Thyroid gland (tissue), 4 donors: Measurements from ENCODE around the gene PGF. TPM values are rescaled to one million over a fixed set of nuclear protein-coding genes. Genes with fewer than 3 reads are reported as not detected.
A peak's percentile ranks its signal among the peaks of the same experiment; 100 is the strongest.

ENCODE experiments used
- DNase-seq, 2 donors: peaks; one replicate each; pipeline ENCODE4 v3.0.0-alpha.2; 2019
- H3K27ac ChIP-seq, 3 donors: fragments of 200-600 bp; sonication (generic); 1 replicate in 2 of 3; 2 replicates in 1 of 3; pipeline ENCODE4 v1.5.1; 2016 to 2019; ENCODE audit warnings: mild to moderate bottlenecking in 1 of 3, moderate library complexity in 1 of 3
- H3K27me3 ChIP-seq: fragments of 200-600 bp; sonication (generic); one replicate; pipeline ENCODE4 v1.5.1; 2019
- H3K36me3 ChIP-seq, 2 donors: fragments of 200-600 bp; sonication (generic); one replicate each; pipeline ENCODE4 v1.5.1; 2016 to 2019
- H3K4me1 ChIP-seq, 2 donors: fragments of 200-600 bp; sonication (generic); one replicate each; pipeline ENCODE4 v1.5.1; 2017 to 2019
- H3K4me3 ChIP-seq, 3 donors: fragments of 200-600 bp; sonication (generic); replicated peaks in 1 of 3; 1 replicate in 2 of 3; 2 replicates in 1 of 3; pipeline ENCODE4 v1.5.1; 2016; ENCODE audit warnings: mild to moderate bottlenecking in 1 of 3
- H3K9me3 ChIP-seq: fragments of 200-600 bp; sonication (generic); one replicate; pipeline ENCODE4 v1.5.1; 2017
- POLR2A ChIP-seq, 2 donors: fragments of 450-650 bp; IDR thresholded peaks; one replicate each; pipeline ENCODE4 v1.6.1; 2017; ENCODE audit warnings: antibody characterized with exemption in 2 of 2, mild to moderate bottlenecking in 2 of 2, moderate library complexity in 1 of 2
- WGBS, 2 donors: methylation state at CpG; one replicate each; pipeline ENCODE4 v1.1.5; 2017; 5-methylcytosine and 5-hydroxymethylcytosine counted together
- intact Hi-C: fragments of 100-400 bp; cut with DNase I; formaldehyde crosslinking; loops from one replicate; pipeline ENCODE4 v1.15.1; 2023
- total RNA-seq, 4 donors: library from RNA; depleted of rRNA; stranded (reverse); fragments of >200 nt; gene quantifications; one replicate each; pipeline ENCODE4 v1.2.3, GENCODE V29; 2016
- TF ChIP-seq, protein P1 (sequence below), 6 experiments: fragments of 200-600 bp in 3 of 6; fragments of 450-650 bp in 3 of 6; sonication (generic) in 3 of 6; IDR thresholded peaks; one replicate each; pipeline ENCODE4 v1.5.1; 2016 to 2019; ENCODE audit warnings: antibody characterized with exemption in 6 of 6, mild to moderate bottlenecking in 2 of 6, inconsistent platforms in 1 of 6, moderate library complexity in 1 of 6

PGF gene
- total RNA-seq, 4 donors from 2014 or later: 34.4 to 68.8 (median 61.0) TPM

DNA sequence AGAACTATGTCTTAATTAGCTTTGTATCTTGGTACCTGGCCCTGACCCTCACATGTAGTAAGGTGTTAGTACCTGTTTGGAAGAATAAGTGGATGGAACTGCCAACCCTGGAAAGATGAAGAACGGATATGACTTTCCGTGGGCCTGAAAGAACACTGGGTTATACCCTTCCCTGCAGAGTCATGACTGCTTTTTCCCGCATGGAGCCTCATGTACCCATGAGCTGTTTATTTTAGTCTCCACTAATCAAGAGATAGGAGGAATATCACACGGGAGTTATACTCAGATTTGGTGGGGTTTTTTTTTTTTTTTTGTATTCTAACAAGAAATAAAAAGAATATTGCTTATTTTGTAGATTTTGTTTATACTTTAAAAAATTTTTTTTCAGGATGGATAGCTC lies 57.8 kb downstream of the PGF start:
- Histone ChIP-seq H3K36me3 (peaks cover 96 to 100% of the 10 kb centered on the region in 2 donors), H3K4me1 (peaks cover 0 to 9% of the 10 kb centered on the region in 2 donors), H3K27ac (no peak overlapping the region), H3K27me3 (no peaks in the 10 kb centered on the region), H3K4me3 (no peak overlapping the region), H3K9me3 (no peaks in the 10 kb centered on the region)
- no peak for DNase-seq
- 88 to 89% methylated on average over 4 of the region's 4 CpGs for WGBS, 2 donors
- intact Hi-C loops: no loop called here
- TF ChIP-seq, protein P1, sequence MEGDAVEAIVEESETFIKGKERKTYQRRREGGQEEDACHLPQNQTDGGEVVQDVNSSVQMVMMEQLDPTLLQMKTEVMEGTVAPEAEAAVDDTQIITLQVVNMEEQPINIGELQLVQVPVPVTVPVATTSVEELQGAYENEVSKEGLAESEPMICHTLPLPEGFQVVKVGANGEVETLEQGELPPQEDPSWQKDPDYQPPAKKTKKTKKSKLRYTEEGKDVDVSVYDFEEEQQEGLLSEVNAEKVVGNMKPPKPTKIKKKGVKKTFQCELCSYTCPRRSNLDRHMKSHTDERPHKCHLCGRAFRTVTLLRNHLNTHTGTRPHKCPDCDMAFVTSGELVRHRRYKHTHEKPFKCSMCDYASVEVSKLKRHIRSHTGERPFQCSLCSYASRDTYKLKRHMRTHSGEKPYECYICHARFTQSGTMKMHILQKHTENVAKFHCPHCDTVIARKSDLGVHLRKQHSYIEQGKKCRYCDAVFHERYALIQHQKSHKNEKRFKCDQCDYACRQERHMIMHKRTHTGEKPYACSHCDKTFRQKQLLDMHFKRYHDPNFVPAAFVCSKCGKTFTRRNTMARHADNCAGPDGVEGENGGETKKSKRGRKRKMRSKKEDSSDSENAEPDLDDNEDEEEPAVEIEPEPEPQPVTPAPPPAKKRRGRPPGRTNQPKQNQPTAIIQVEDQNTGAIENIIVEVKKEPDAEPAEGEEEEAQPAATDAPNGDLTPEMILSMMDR (IDR thresholded peaks at IDR 0.05): no peak

DNA sequence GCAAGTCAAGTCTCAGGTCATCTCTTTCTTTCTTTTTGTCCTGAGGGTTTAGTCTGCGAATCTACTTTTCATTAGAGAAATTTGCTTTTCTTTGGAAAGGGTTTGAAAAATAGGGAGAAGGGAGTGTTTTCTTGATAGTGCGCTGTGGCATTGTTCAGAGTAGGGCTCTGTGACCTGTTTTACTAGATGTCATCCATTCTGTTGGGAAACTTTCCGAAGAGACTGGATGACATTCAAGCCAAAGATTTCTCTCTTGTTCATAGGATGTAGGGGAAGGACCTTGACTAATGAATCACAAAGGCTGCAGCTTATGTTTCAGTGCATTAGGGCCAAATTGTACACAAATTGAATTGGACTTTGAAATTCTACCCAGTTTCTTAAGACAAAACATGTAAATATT lies 59.0 kb downstream of the PGF start:
- intact Hi-C loops: no loop called here
- H3K27me3 ChIP-seq: no peaks in the 10 kb centered on the region
- WGBS, 2 donors: 91 to 96% methylated on average over 3 of the region's 3 CpGs
- H3K4me1 ChIP-seq: peaks cover 0 to 19% of the 10 kb centered on the region in 2 donors
- no peak overlapping the region for H3K4me3 ChIP-seq
- TF ChIP-seq POLR2A (IDR thresholded peaks at IDR 0.05): no peak
- TF ChIP-seq, protein P1 (IDR thresholded peaks at IDR 0.05): no peak
- no peak for DNase-seq
- H3K27ac ChIP-seq: no peak overlapping the region
- H3K9me3 ChIP-seq: no peaks in the 10 kb centered on the region
- peaks cover 87 to 98% of the 10 kb centered on the region in 2 donors for H3K36me3 ChIP-seq

DNA sequence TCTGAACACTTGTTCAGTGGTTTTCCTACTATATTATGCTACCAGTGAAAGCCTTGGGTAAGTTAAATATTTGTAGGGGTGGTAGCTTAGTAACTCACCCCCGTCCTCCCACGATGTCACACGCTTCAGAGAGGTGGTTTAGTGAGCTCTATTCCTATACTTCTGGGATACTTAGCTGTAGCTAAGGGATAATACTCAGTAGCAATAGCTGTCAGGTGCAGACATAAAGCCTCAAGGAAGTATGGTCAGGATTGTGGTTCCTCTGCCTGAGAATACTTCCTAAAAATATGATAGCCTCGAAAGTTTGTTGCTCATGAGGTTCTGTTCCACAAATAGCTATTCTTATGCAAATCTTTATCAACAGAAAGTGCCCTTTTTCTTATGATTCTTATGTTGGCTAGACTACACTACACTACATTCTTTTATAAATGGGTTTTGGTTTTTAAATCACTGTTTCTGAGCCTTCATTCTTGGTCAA lies 61.7 kb downstream of the PGF start:
- Histone ChIP-seq H3K27ac (no peak overlapping the region), H3K4me3 (no peak overlapping the region), H3K4me1 (peaks cover 0 to 19% of the 10 kb centered on the region in 2 donors), H3K27me3 (no peaks in the 10 kb centered on the region), H3K36me3 (peaks cover 78 to 86% of the 10 kb centered on the region in 2 donors), H3K9me3 (no peaks in the 10 kb centered on the region)
- TF ChIP-seq POLR2A (IDR thresholded peaks at IDR 0.05): no peak
- TF ChIP-seq, protein P1 (IDR thresholded peaks at IDR 0.05): no peak
- 68 to 88% methylated on average over 3 to 4 of the region's 4 CpGs for WGBS, 2 donors
- no peak for DNase-seq
- intact Hi-C loops: no loop called here

DNA sequence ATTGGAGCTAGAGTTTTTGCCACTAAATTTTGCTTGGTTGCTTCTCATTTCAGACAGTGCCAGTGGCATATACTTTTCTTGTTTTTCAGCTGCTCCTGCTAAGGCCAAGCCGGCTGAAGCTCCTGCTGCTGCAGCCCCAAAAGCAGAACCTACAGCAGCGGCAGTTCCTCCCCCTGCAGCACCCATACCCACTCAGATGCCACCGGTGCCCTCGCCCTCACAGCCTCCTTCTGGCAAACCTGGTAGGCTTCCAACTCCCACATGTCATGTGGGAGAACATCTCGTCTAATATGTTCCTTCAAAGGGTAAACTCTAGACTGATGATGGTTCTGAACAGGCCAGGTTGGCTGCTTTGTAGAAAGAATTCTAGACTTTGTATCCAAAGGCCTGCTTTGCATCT lies 62.7 kb downstream of the PGF start:
- peak overlapping the region in 1 of 3 donors; percentile 47 for H3K27ac ChIP-seq
- peaks cover 0 to 15% of the 10 kb centered on the region in 2 donors for H3K4me1 ChIP-seq
- H3K36me3 ChIP-seq: peaks cover 69 to 77% of the 10 kb centered on the region in 2 donors
- 77 to 94% methylated on average over 5 of the region's 5 CpGs for WGBS, 2 donors
- H3K4me3 ChIP-seq: no peak overlapping the region
- no peaks in the 10 kb centered on the region for H3K9me3 ChIP-seq
- no peak for DNase-seq
- H3K27me3 ChIP-seq: no peaks in the 10 kb centered on the region
- TF ChIP-seq, protein P1 (IDR thresholded peaks at IDR 0.05): no peak
- no peak for TF ChIP-seq POLR2A (IDR thresholded peaks at IDR 0.05)
- intact Hi-C loops: no loop called here

DNA sequence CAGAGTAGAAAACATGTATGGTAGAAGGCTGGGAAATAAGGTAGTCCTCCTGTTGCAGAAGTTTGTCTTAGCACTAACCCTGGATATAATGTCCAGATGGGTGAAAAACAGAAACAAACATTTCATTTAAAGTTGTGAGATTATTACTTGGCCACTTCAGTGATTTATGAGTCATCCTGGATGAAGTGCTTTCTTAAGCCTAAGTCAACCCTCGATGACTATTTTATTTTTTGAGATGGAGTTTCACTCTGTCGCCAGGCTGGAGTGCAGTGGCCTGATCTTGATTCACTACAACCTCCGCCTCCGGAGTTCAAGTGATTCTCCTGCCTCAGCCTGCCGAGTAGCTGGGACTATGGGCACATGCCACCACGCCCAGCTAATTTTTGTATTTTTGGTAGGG lies 63.5 kb downstream of the PGF start:
- TF ChIP-seq, protein P1 (IDR thresholded peaks at IDR 0.05): no peak
- TF ChIP-seq POLR2A (IDR thresholded peaks at IDR 0.05): no peak
- peak; percentile 29 to 36 for DNase-seq
- no peaks in the 10 kb centered on the region for H3K9me3 ChIP-seq
- peak overlapping the region in 1 of 3 donors; percentile 47 for H3K27ac ChIP-seq
- H3K36me3 ChIP-seq: peaks cover 60 to 69% of the 10 kb centered on the region in 2 donors
- H3K4me3 ChIP-seq: no peak overlapping the region
- WGBS, 2 donors: 57 to 85% methylated on average over 6 of the region's 6 CpGs
- H3K27me3 ChIP-seq: no peaks in the 10 kb centered on the region
- intact Hi-C loops: no loop called here
- H3K4me1 ChIP-seq: peaks cover 0 to 15% of the 10 kb centered on the region in 2 donors

Other genes starting within 250 kb of the PGF start
- 10 to 100 TPM; 45.6 to 61.1 (median 50.4) TPM for gene AREL1, start 242.5 kb downstream of the PGF start, total RNA-seq
- gene FCF1, start 242.5 kb downstream of the PGF start, total RNA-seq: 10 to 100 TPM; 35.4 to 51.2 (median 39.3) TPM
- gene YLPM1, start 192.3 kb downstream of the PGF start, total RNA-seq: 100 to 1,000 TPM in 1 of 4 donors, 10 to 100 TPM in 3; 71.3 to 104 (median 84.8) TPM
- not detected for gene PROX2, start 79.5 kb downstream of the PGF start, total RNA-seq
- 10 to 100 TPM; 80.9 to 91.6 (median 83.5) TPM for gene DLST, start 73.7 kb downstream of the PGF start, total RNA-seq
- 10 to 100 TPM in 2 of 4 donors, 1 to 10 TPM in 2; 5.7 to 16.4 (median 9.5) TPM for gene RPS6KL1, start 32.3 kb downstream of the PGF start, total RNA-seq
- gene EIF2B2, start 47.3 kb upstream of the PGF start, total RNA-seq: 10 to 100 TPM; 47.0 to 94.8 (median 69.3) TPM
- 10 to 100 TPM; 48.1 to 68.1 (median 57.9) TPM for gene MLH3, start 95.9 kb upstream of the PGF start, total RNA-seq
- 10 to 100 TPM; 24.0 to 48.8 (median 36.1) TPM for gene ACYP1, start 108.4 kb upstream of the PGF start, total RNA-seq
- gene ZC2HC1C, start 114.0 kb upstream of the PGF start, total RNA-seq: 10 to 100 TPM in 2 of 4 donors, 1 to 10 TPM in 2; 8.3 to 15.8 (median 12.4) TPM
- 10 to 100 TPM; 65.4 to 84.6 (median 76.9) TPM for gene NEK9, start 171.5 kb upstream of the PGF start, total RNA-seq
- gene TMED10, start 221.0 kb upstream of the PGF start, total RNA-seq: 100 to 1,000 TPM; 289 to 559 (median 388) TPM